ENCODE measurements around the gene COMMD3. TPM values are rescaled to one million over a fixed set of nuclear protein-coding genes. Genes with fewer than 3 reads are reported as not detected.

COMMD3 gene
- total and polyA plus RNA-seq, 2 of the 8 experiments (the other 6 are each of a cell fraction or from before 2014, with no cell fraction given): 2.3 to 2.7 TPM

- no peak for TF ChIP-seq ATF2 (IDR thresholded peaks at IDR 0.05; ENCODE audit: low read length)
- TF ChIP-seq BRCA1 (IDR thresholded peaks at IDR 0.05; ENCODE audit: low read depth, low read length): no peak
- no peak for TF ChIP-seq NRF1 (IDR thresholded peaks at IDR 0.05; ENCODE audit: low read depth, low read length)
- no peak for TF ChIP-seq JUND (IDR thresholded peaks at IDR 0.05; ENCODE audit: low read length)
- no peak for TF ChIP-seq KDM4A (IDR thresholded peaks at IDR 0.05; ENCODE audit: low read depth, low read length, severe bottlenecking)
Observed at GRCh38 chr10:22293747-22294404, 22.3 kb upstream of the COMMD3 start (continued).

All from H1 (cell line).